KOPT-K1 (cell line): ENCODE results near the gene MRPS18A.

Experiments
- H3K27ac ChIP-seq: fragments of 200-600 bp; sonication (generic); 2 replicates; pipeline ENCODE4 v1.5.1; 2016; ENCODE audit warnings: antibody characterized with exemption, mild to moderate bottlenecking, low read depth, low read length; ENCODE audit not compliant: poor library complexity, severe bottlenecking
- H3K36me3 ChIP-seq: fragments of 200-600 bp; sonication (generic); 2 replicates; pipeline ENCODE4 v1.5.1; 2017; ENCODE audit warnings: antibody characterized with exemption, mild to moderate bottlenecking, low read length, moderate library complexity; ENCODE audit not compliant: insufficient read depth
- H3K9me3 ChIP-seq: fragments of 200-600 bp; sonication (generic); 2 replicates; pipeline ENCODE4 v1.5.1; 2017; ENCODE audit warnings: antibody characterized with exemption, low read length, mild to moderate bottlenecking; ENCODE audit not compliant: insufficient read depth, poor library complexity, severe bottlenecking

Gene MRPS18A

GRCh38 chr6:43723737-43724295 is 36.2 kb upstream of the MRPS18A start:
- Histone ChIP-seq H3K9me3 (no peaks in the 10 kb centered on the region), H3K27ac (no peak overlapping the region), H3K36me3 (no peaks in the 10 kb centered on the region)

DNA sequence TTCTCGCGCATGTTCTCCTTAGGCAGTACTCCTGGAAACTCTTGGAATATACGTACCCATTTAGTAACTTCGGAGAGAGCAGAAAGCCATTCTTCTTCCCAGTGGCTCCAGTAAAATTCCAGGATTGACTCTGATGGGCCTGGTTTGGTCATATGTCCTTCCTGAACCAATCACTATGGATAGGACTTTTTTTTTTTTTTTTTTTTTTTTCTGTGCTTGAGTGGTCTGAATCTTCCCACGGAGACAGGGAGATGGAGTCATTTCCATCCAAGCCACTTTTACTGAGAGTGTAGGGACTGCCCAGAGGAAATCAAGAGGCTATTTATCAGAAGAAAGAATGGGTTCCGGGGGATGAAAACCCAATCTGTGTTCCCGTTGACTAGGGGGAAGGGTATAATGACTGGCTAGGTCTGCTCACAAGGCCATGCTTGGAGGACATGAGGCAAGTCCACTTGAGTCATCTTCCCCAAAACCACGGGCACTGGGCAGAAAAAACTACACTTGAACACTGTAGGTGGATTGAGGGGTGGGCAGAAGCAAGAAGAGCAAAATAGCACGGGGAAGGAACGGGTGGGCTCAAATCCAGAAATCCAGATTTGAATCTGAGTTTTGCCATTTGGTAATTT is 35.4 kb upstream of the MRPS18A start:
- Histone ChIP-seq H3K9me3 (no peaks in the 10 kb centered on the region), H3K27ac (no peak overlapping the region), H3K36me3 (no peaks in the 10 kb centered on the region)

DNA sequence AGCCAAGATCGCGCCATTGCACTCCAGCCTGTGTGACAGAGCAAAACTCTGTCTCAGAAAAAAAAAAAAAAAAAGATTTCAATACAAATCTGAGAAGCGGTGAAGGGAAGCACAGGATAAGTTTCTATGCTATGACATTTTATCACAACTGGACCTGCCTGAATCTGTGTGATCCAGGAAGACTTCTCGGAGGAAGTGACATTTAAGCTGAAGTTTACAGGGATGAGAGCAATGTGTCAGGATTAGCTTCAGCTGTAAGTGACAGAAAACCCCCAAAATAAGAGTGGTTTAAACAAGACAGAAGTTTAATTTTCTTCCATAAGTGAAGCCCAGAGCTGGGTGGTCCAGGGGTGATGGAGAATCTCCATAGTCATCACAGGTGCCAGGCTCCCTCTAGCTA is 33.4 kb upstream of the MRPS18A start:
- no peaks in the 10 kb centered on the region for H3K9me3 ChIP-seq
- H3K36me3 ChIP-seq, result no peaks in the 10 kb centered on the region
- H3K27ac ChIP-seq, result no peak overlapping the region

GRCh38 chr6:43719511-43719910 is 31.9 kb upstream of the MRPS18A start:
- no peak overlapping the region for H3K27ac ChIP-seq
- H3K36me3 ChIP-seq, result no peaks in the 10 kb centered on the region
- no peaks in the 10 kb centered on the region for H3K9me3 ChIP-seq

DNA sequence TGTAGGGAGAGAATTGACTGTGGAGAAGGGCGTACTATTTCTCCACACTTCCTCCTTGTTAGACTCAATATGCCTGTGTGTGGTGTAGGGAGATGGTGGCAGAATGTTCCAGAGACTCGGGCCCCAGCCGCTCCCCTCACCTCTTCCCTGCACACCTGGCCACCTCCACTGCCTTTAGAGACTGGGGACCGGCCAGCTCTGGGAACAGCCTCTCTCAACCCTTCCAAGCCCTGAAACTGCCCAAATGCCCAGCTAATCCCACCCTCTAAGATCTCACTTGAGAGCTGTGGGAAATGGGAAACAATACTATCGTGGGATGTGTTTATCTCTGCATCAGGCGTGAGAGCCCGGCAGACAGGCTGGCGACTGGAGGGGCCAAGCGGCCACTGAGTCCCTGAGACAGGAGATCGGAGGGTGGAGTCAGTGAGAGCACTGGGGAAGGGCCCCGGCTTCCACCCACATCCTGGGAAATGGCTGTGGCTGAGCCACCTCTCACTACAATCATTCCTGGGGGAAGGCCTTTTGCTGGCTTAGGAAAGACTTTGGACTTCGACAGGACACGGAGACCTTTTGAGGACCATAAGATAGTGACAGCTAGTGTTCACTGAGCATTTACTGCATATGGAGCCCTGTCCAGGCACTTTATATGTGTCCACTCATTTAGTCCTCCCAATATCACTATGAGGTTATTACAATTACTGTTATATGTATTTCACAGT is 31.0 kb upstream of the MRPS18A start:
- Histone ChIP-seq H3K36me3 (no peaks in the 10 kb centered on the region), H3K9me3 (no peaks in the 10 kb centered on the region), H3K27ac (no peak overlapping the region)

DNA sequence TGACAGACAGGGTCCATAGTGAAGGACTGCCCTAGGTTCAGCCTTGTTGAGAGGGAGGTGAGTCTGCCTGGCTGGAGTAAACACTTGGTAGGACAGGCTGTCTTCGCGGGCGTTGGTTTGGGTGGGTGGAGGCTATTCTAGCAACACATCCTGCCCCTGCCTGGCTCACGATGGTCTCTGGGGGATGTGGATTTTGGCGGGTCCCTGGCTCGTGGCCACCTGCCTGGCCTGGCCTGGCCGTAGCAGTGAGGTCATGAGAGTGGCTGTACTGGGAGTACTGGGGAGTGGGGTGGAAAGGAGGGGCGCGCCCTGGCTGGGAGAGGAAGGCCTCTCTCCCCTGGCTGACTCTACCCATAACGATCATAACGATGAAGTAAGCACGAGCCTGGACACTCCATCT is 30.2 kb upstream of the MRPS18A start:
- Histone ChIP-seq H3K27ac (no peak overlapping the region), H3K9me3 (no peaks in the 10 kb centered on the region), H3K36me3 (no peaks in the 10 kb centered on the region)

GRCh38 chr6:43717389-43717788 is 29.8 kb upstream of the MRPS18A start:
- Histone ChIP-seq H3K9me3 (no peaks in the 10 kb centered on the region), H3K36me3 (no peaks in the 10 kb centered on the region), H3K27ac (no peak overlapping the region)

- Histone ChIP-seq H3K36me3 (no peaks in the 10 kb centered on the region), H3K9me3 (no peaks in the 10 kb centered on the region), H3K27ac (no peak overlapping the region)
Measured at GRCh38 chr6:43716099-43716498, 28.5 kb upstream of the MRPS18A start.

DNA sequence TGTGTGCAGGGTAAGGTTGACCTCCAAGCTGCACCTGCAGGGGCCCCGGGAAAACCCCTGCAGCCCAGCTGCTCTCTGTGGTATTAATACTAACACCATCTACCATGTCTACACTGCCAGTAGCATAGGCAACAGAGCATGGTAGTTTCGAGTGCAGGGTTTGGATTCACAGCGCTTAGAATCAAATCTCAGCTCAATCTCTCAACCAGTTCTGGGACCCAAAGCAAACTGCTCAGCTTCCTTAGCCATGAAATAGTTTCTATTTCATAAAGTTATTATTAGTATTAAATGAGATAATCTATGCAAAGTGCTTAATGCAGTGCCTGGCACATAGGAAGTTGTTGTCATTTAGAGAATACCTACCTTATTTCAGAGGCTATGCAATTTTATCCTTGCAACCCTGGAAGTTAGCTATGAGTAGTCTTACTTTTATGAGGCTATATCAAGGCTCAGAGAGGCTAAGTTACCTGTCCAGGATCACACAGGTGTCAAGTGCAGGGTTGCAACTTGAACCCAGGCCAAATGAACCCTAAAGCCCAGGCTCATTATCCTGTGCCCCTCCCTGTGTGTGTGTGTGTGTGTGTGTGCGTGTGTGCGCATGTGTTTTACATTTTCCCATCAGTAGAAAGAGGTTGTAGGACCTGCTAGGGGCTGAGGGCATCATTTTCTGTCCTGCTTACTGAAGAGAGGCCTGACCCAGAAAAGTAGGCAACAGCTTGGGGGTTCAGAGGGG is 27.6 kb upstream of the MRPS18A start:
- no peak overlapping the region for H3K27ac ChIP-seq
- no peaks in the 10 kb centered on the region for H3K36me3 ChIP-seq
- H3K9me3 ChIP-seq, result no peaks in the 10 kb centered on the region

GRCh38 chr6:43714311-43715055 is 26.9 kb upstream of the MRPS18A start:
- Histone ChIP-seq H3K36me3 (no peaks in the 10 kb centered on the region), H3K9me3 (no peaks in the 10 kb centered on the region), H3K27ac (no peak overlapping the region)

GRCh38 chr6:43713643-43714310 is 26.2 kb upstream of the MRPS18A start:
- H3K9me3 ChIP-seq, result no peaks in the 10 kb centered on the region
- H3K27ac ChIP-seq, result no peak overlapping the region

DNA sequence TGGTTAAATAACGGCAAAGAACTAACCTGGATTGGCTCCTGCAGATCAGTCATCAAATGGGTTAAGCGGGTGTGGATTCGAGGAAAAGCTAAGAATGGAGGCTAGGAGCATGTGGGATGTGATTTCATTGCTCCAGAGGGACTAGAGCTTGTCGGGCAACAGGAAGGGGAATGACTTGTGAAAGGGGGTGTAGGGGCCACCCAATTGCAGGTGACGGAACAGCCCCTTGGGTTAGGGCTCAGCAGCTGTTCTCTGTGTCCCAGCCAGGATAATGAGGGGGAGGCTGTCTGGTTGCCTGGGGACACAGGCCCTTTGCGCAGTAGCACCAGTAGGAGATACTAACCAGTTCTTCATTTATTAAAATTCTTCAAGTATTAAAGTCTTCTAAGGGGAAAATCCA is 25.0 kb upstream of the MRPS18A start:
- Histone ChIP-seq H3K9me3 (no peaks in the 10 kb centered on the region), H3K36me3 (no peaks in the 10 kb centered on the region), H3K27ac (no peak overlapping the region)

More at GRCh38 chr6:43713643-43714310, 26.2 kb upstream of the MRPS18A start:
- no peaks in the 10 kb centered on the region for H3K36me3 ChIP-seq

- no peaks in the 10 kb centered on the region for H3K36me3 ChIP-seq
- no peaks in the 10 kb centered on the region for H3K9me3 ChIP-seq
- H3K27ac ChIP-seq, result no peak overlapping the region
Measured at GRCh38 chr6:43710576-43710975, 23.0 kb upstream of the MRPS18A start.

DNA sequence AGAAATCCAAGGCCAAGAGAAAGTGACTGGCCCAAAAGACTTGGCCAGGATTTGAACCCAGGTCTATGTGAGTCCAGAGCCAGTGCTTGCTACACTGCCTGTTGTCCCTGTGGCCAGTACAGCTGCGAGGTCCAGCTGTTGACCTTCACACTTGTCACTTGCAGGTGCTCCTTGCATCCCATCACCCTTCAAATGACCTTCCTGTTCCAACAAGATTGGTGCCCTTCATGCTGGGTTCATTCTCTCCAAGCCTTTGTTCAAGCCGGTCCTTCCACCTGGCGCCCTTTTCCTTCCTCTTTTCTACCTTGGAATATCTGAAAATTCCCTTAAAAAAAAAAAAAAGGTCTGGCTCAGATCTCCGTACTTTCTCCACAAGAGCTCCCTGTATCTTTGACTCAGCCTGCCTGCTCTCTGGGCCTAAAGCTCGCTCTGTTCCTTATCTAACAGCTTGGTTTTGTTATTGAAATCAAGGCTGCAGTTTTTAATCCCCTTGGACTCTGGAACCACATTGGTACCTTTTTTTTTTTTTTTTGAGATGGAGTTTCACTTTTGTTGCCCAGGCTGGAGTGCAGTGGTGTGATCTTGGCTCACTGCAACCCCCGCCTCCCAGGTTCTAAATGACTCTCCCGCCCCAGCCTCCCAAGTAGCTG is 22.2 kb upstream of the MRPS18A start:
- Histone ChIP-seq H3K36me3 (no peaks in the 10 kb centered on the region), H3K9me3 (no peaks in the 10 kb centered on the region), H3K27ac (no peak overlapping the region)
